HG03521 (cell line): ENCODE measurements around the gene INPP5A.
A peak's percentile ranks its signal among the peaks of the same experiment; 100 is the strongest.

ENCODE experiments used
- ATAC-seq: cut with Tn5 transposase; IDR thresholded peaks from one replicate; pipeline ENCODE4 v1.9.1; 2021; ENCODE audit warnings: mild to moderate bottlenecking, moderate library complexity; ENCODE audit not compliant: unreplicated experiment

The INPP5A gene

DNA sequence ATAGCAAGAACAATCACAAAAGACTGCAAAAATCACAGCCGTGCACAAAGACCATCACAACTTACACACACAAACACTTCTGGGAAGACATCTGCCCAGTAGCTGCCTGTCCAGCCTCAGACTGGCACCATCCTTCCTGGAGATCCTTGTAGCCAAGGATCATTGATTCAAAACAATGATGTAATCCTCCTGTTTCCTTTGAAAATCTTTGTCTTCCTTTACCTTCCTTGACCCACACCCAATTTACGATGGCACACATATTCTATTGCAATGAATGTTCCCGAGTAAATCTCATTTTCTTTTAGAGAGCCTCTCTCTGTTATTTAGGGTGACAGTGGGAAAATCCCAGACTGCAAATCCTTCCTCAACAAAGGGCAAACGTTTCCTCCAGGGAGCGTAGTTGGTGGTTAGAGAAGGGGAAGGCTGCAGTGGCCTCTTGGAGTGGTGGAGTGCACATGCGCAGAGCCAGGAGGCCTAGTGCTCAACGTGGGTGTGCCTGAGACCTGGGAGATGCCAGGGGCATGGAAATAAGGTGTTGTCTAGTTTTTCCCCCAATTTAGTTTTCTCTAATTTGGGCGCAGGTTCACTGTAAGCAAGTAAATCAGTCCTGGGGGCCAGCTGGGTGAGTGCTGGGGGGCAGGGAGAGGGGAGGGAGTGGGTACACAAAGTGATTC is 3.1 kb upstream of the INPP5A start:
- no peak for ATAC-seq

DNA sequence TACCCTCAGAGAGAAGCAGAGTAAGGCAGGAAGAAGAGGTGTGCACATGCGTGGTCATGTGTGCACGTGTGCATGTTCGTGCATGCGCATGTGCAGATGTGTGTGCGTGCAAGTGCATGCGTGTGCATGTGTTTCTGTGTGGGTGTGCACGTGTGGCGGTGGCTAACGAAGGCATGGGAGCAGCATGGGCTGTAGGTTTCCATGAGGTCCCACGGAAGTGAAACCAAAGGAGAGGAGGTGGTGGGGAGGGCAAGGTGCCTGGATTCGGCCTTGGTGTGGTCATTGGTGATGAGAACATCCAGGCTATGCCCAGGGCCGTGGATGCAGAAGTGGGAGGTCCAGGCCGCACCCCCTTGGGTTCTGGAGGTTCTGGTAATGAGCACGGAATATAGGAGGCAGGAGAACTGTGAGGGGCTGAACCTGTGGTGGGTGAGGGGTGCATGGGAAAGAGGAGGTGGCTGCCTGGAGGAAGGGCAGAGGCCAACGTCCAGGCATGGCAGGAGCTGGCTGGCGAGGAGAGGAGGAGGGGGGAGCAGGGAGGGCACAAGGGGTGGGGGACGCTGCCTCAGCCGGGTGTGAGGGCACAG is 2.4 kb upstream of the INPP5A start:
- ATAC-seq, result no peak

DNA sequence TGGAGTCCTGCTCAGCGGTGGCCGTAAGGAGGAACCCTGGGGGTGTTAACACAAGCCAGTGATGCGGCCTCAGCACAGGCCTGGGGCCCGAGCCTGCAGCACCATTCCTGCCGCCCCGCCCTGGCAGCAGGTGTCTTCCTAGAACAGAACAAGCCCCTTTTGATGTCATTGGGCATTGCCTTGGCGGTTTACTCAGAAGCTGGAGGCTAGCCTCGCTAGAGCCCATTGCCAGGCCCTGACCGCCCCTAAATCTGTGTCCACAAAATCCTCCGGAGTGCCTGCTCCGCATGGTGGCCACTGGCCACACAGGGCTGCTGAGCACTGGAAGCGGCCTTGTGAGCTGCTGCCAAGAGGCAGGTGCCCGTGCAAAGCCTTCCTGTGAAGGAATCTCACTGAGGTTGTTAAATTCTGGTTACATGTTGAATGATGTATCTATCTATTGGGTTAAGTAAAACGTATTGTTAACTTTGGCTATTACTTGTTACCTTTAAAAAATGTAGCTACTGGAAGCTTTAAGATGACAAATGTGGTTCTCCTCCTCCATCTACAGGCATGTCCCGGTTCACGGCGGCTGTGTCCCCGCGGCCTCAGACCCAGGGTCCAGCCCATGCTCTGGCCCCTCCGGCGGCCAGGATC is 1.2 kb upstream of the INPP5A start:
- no peak for ATAC-seq

DNA sequence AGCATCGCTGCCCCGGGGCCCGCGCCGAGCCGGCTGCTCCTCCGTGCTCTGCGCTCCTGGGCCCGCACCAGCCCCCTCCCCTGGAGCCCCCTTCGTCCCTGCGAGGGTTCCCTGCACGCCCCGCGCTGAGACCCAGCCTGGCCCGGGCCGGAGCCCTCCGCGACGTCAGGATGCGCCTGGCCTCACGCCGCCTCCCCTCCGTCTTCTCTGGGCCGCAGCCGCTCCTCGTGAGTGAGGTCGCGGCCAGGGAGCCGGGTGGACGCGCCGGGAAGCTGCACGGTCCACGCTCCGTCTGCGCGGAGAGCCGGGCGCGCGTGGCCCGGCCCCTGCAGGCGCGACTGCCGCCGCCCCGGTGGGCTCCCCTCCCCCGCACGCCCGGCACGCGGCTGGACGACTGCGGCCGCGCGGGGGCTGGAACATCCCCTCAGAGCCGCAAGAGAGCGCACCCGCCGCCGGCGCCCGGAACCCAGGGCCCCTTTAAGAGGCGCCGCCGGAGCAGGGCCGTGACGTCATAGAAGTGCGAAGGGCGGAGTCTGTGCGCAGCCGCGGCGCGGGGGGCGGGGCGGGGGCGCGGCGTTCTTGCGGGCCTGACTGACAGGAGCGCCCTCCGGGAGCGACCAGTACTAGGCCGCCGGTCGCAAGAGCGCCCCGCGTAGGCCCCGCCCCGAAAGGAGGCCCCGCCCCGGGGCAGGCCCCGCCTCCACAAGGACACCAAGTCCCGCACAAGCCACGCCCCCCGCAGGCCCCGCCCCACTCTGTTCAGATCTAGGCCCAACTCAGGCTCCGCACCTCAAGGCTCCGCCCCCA is 507 bp upstream of the INPP5A start:
- peak; percentile 88 for ATAC-seq

DNA sequence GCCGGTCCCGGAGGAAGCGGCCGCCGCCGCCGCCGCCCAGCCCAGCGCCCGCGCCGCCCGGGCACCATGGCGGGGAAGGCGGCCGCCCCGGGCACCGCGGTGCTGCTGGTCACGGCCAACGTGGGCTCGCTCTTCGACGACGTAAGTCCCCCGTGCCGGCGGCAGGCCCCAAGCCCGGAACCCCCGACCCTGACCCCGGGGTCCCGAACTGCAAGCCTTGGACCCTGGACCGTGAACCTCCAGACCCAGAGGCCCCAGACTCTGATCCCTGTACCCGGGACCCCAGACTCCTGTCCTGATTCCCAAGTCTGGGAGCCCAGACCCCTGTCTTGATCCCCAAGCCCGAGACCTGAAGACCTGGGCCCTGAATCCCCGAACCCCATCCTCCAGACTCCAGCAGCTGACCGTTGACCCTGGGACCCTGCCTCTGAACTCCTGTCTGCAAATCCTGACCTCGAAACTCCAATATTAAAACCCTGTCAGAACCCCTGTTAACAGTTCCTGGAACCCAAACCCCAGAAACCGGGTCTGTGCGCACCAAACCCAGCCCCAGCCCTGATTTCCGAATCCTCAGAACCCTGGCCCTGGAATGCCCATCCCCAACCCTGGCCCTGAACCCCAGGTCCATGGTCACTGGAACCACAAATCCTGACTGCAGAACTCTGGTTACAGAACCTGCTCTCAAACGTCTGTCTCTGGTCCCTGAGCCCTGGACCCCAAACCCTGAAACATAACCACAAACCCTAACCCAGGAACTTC is 623 bp downstream of the INPP5A start:
- ATAC-seq, result no peak

DNA sequence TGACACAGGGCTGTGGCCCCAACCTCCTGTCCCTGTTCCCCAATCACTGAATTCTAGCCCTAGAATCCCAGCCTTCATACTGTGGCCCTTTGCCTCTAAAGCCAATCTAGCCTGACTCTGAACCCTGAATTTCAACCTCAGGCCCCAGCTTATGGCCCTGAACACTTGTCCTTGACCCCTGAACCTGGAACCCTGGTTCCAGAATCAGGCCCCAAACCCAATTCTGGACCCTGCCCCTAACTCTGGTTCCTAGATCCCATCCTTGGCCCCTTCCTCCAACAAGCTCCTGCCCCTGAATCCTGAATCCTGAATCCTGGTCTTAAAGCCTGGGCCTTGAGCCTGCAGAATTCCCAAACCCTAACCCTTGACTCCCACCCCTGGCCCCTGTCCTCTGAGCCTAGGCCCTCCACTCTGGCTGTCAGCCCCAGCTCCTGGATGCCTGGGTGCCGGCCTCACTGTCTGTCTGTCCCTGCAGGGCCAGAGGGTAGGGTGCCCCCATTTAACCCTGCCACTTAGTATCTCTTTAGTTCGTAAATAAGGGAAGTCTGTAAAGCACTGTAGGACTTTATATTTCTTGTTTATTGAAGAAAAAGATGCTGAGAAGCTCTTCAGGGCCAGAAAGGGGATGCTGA is 1.3 kb downstream of the INPP5A start:
- no peak for ATAC-seq

DNA sequence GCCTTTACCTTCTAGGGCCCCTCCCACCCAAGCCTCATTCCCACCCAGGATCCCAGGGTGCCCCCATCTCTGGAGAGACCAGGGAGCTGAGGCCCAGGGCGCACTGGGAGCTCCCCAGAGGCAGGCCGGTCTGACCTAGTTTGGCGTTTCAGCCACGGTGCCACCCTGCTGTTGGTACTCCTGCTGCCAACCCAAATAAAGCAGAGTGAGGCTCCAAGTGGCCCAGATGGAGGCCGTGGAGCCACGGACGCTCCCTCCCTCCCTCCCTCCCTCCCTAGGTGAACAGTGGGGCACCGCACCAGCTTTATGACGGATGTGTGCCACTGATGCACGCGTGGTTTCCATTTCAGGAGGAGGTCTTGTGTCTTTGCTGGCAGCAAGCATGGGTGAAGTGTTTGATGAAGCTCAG is 1.8 kb downstream of the INPP5A start:
- no peak for ATAC-seq

DNA sequence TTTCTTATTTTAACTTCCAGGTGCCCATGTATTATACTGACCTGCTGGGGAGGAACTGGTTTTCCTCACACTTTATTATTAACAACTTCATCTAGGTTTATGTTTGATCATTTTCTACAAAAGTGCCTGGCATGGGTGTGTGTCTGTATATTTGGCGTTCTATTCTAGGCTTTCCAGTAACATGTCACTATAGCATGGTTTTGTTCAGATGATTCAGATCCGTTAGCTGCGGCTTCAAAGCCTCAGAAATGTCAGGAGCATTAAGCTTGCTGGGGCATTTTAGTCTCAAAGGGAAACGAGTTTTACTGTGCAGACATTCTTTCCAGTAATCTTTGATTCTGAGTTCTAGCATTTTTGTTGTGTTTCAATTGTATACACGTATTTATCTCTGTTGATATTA is 2.3 kb downstream of the INPP5A start:
- no peak for ATAC-seq

DNA sequence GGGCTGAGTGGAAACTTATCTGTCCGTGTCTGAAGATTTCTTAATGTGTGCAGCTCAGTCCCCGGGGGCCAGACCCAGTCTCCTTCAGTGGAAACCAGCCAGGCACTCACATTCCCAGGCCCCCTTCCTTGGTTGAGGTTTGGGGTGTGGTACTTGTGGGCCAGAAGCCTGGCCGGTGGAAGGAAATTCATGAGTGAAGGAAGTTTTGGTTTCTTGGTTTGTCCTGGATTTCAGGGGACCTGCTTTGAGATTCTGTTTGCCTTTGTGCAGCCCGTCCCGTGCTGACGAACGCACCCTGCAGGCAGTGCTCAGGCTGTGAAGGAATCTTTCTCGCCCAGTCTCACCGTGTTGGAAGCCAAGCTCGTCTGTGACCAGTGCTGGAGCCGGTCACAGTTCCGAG is 2.9 kb downstream of the INPP5A start:
- no peak for ATAC-seq

DNA sequence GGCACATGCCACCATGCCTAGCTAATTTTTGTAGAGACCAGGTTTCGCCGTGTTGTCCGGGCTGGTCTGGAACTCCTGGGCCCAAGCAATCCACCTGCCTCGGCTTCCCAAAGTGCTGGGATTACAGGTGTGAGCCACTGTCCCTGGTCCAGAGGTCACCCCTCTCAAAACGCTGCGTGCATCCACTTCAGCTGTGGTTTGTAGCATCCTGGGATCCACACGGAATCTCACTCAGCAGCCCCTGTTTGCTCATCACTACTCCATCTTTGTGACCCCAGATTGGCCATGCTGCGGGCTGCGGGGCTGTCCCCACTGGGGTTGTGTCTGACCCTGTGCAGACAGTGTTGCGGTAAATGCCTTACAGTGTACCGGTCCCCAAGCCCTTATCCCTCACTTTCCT is 3.5 kb downstream of the INPP5A start:
- ATAC-seq, result no peak

DNA sequence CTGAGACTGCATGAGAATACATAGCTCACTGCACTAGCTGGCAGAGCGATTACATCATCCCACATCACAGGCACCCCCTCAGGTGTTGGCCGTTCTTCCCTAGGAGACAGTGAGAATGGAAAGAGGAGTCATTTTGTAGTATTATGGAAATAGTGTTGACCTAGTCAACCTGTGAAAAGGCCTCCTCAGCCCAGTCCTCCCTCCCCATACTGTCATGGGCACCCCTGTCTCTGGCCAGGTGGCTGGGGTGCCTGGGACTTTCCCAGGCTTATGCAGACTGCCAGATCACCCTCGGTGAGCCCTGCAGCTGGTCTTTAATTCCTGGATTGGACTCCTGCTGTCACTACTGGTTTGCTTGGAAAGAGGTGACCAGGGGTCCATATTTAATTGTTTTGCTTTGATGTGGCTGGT is 4.0 kb downstream of the INPP5A start:
- ATAC-seq, result no peak

DNA sequence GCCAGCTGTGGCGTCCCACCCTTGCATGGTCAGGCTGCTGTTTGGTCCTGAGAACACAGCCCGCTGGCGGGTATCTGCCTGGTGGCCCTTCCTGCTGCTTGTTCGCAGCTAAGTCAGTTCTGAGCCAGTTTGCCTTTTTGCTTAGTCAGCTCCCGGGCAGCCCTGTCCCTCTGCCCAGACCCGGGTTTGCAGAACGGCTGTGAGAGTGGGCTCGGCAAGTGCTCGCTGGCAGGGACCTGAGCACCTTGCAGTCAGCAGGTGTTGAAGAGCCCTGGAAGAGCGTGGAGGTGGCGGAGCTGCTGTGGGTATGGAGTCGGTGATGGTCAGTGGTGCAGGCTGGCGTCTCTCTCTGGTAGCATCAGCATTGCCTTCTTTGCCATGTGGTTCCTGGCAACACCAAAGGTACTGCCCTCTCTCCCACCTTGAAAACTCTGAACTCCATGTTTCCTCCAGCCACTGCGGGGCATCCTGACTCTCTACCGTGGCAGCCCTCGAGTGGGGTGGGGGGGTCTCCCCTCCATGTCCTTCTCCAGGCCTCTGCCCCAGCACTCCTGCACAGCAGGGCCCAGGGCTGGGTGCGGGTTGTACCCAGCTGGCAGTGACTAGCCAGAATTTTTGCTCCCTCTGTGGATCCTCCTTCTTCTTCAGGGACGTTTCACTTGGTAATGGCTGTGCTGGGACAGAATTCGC is 4.6 kb downstream of the INPP5A start:
- ATAC-seq, result no peak

DNA sequence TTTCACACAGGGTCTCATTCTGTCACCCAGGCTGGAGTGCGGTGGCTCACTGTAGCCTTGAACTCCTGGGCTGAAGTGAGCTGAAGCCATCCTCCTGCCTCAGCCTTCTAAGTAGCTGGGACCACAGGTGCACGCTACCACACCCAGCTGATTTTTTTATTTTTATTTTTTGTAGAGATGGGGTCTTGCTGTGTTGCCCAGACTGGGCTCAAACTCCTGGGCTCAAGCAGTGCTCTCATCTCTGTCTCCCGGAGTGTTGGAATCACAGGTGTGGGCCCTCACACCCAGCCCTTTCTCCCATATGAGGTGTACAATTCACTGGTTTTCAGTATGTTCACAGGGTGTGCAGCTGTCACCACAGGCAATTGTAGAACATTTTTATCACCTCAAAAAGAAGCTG is 5.2 kb downstream of the INPP5A start:
- ATAC-seq, result no peak

DNA sequence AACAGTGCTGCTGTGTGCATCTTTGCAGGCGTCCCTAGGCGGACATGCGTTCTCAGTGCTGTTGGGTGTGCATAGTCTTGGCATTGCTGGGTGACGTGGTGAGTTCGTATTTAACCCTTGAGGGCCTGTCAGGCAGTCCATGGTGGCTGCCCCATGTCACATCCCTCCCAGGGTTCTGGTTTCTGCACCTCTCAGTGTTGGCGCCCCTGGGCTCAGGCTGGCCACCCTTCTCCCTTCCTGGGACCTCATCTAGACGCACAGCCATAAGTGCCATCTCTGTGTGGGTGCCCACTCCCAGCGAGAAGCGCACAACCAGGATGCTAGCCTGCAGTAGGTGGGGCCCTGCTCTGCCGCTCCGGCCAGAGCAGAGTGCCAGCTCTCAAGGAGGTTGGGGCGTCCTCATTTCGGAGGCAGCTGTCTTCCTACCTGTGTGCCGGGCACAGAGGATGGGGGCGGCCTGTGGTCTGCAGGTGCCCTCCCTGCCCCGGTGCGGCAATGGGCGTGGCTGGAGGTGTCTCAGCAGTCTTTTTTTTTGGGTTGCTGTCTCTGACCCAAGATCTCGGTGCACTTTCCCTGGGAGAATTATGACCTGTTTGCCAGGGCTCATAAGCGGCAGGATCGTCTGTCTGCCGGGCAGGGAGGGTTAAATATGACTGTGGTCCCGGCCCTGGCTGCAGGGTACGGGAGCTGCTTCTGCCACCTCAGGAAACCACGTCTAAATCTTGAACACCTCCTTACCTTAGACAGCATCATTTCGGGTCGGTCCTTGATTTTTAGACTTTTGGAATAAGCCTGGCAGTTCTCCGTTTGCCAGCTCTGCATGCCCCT is 6.5 kb downstream of the INPP5A start:
- no peak for ATAC-seq

DNA sequence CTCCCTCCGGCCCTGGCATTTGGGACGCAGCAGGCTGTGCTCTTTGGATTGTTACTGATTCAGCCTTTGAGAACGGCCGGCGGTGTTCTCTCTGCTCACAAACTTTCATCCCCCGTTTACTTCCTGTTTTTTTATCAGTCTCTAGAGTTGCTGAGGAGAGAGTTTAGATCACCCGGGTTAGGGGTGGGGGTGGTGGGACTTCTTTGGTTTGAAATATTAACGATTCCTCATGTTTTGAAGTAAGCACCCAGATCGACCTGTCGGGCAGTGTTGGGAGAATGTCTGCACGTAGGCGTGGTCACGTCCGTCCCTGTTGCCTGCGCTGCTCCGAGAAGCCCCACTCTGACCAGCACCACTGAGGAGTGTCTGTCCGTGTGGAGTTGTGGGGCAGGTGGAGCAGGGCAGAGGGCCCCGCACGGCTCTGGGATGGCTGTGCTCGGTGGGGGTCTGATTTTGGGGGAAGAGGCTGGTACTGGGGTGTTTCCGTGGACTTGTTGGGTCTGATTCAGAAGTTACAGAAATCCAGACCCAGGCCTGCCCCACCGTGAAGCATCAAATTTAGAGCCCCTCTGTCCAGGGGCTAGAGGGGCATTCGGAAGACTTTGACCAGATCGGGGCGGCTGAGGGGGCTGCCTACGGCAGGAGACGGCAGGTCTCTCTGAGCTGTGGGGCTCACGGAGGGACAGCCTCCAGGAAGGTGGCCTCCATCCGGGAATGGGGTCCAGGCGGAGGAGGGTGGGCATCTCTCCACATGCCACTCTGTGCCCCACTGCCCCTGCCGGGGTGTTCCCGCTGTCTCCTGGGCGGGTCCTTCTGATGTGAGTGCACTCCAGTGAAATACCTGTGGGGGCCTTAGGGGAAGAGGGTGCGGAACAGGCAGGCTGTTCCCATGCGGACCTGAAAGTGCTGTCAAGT is 7.4 kb downstream of the INPP5A start:
- no peak for ATAC-seq

DNA sequence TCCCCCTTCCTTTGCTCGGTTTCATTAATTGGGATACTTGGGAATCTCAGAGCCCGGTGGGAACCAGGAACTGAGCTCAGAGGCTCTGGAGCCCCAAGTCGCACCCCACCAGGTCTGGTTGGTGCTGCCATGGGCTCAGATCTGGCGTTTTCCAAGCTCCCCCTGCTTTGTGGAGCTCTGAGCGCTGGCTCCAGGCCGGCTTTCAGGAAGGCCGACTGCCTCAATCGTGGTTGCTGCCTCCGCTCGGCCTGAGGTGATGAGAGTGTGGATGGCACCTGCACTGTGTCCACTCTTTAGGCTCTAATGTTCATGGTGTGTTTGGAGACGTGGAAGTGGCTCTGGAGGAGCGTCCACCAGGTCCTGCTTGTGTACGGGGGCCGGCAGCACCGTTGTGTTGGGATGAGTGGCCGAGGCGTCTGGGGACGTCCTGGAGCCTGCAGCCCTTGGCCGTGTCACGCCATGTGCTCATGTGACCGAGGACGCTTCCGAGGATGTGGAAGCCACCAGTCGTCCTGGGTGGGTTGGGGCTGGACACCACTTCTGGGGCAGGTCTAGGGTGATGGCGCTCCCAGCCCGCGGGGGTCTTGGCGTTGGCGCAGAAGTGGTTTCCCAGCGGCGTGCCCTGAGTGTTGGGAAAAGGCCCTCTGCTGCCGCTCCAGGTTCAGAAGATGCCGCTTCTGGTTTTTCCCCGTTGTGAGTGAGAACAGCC is 8.2 kb downstream of the INPP5A start:
- no peak for ATAC-seq
